ENCODE results near the gene SERPINA9.

GRCh38 chr14:94465042-94465441 lies 11.0 kb downstream of the SERPINA9 start:
- TF ChIP-seq CTCF (IDR thresholded peaks at IDR 0.05; ENCODE audit: borderline replicate concordance, extremely low read depth, low read length, poor library complexity, severe bottlenecking) (no peak), EZH2 (IDR thresholded peaks at IDR 0.05; ENCODE audit: borderline replicate concordance, low read depth, low read length, severe bottlenecking) (no peak)
